ENCODE data around the gene NDUFS8. TPM values are rescaled to one million over a fixed set of nuclear protein-coding genes. Genes with fewer than 3 reads are reported as not detected.
A peak's percentile ranks its signal among the peaks of the same experiment; 100 is the strongest.

Gene NDUFS8
- total RNA-seq, 2 donors from 2014 or later = 150 to 168 TPM

GRCh38 chr11:68004551-68005335, 25.7 kb upstream of the NDUFS8 start:
- 92 to 93% methylated on average over 6 to 12 of the region's 14 CpGs for WGBS, 2 experiments (ENCODE audit: insufficient coverage in 1 of 2, insufficient read length in 1 of 2)
- no peak overlapping the region for H3K9ac ChIP-seq (ENCODE audit: extremely low read depth, low read length, poor library complexity, severe bottlenecking)
- DNase-seq = peak; percentile 67
- H3K27me3 Mint-ChIP-seq (ENCODE audit: insufficient read depth) = peaks cover 8% of the 10 kb centered on the region
- H3K9me3 Mint-ChIP-seq = peaks cover 10% of the 10 kb centered on the region
- peak overlapping the region; percentile 55 for H3K4me3 Mint-ChIP-seq
- peak overlapping the region; percentile 68 for H3K4me3 ChIP-seq (ENCODE audit: low read length)
- H3K9me3 ChIP-seq (ENCODE audit: control insufficient read depth, low read length) = no peaks in the 10 kb centered on the region
- H3K36me3 Mint-ChIP-seq (ENCODE audit: low read depth) = peaks cover 4% of the 10 kb centered on the region
- H3K4me1 ChIP-seq (ENCODE audit: control insufficient read depth, insufficient read depth, low read length) = no peaks in the 10 kb centered on the region
- peaks cover 2% of the 10 kb centered on the region for H3K4me1 Mint-ChIP-seq
- peaks cover 7% of the 10 kb centered on the region for H3K27me3 ChIP-seq (ENCODE audit: control insufficient read depth, insufficient read depth, low read length, poor library complexity, severe bottlenecking)
- H3K27ac ChIP-seq (ENCODE audit: low read depth, low read length) = no peak overlapping the region
- no peak for TF ChIP-seq CTCF (conservative IDR thresholded peaks at IDR 0.05)
- no peak overlapping the region for H3K27ac Mint-ChIP-seq
- H3K36me3 ChIP-seq (ENCODE audit: control insufficient read depth, insufficient read depth, low read length) = no peaks in the 10 kb centered on the region

- H3K9ac ChIP-seq (ENCODE audit: extremely low read depth, low read length, poor library complexity, severe bottlenecking) = no peak overlapping the region
- no peak overlapping the region for H3K4me3 ChIP-seq (ENCODE audit: low read length)
- peak overlapping the region; percentile 38 for H3K27ac ChIP-seq (ENCODE audit: low read depth, low read length)
- H3K9me3 ChIP-seq (ENCODE audit: control insufficient read depth, low read length) = no peaks in the 10 kb centered on the region
- H3K4me3 Mint-ChIP-seq = no peak overlapping the region
- H3K27me3 Mint-ChIP-seq (ENCODE audit: insufficient read depth) = peaks cover 8% of the 10 kb centered on the region
- H3K36me3 ChIP-seq (ENCODE audit: control insufficient read depth, insufficient read depth, low read length) = no peaks in the 10 kb centered on the region
- H3K4me1 ChIP-seq (ENCODE audit: control insufficient read depth, insufficient read depth, low read length) = no peaks in the 10 kb centered on the region
- no peak for DNase-seq
- no peak for TF ChIP-seq CTCF (conservative IDR thresholded peaks at IDR 0.05)
- H3K27ac Mint-ChIP-seq = no peak overlapping the region
- H3K36me3 Mint-ChIP-seq (ENCODE audit: low read depth) = peaks cover 4% of the 10 kb centered on the region
- peaks cover 7% of the 10 kb centered on the region for H3K27me3 ChIP-seq (ENCODE audit: control insufficient read depth, insufficient read depth, low read length, poor library complexity, severe bottlenecking)
- peaks cover 10% of the 10 kb centered on the region for H3K9me3 Mint-ChIP-seq
- H3K4me1 Mint-ChIP-seq = peaks cover 2% of the 10 kb centered on the region
- WGBS, 2 experiments (ENCODE audit: insufficient coverage in 1 of 2, insufficient read length in 1 of 2) = 98% methylated on average over 6 to 7 of the region's 7 CpGs
Observed at GRCh38 chr11:68006606-68007166, 23.8 kb upstream of the NDUFS8 start.

- no peaks in the 10 kb centered on the region for H3K9me3 ChIP-seq (ENCODE audit: control insufficient read depth, low read length)
- Mint-ChIP-seq H3K27ac (no peak overlapping the region), H3K36me3 (ENCODE audit: low read depth) (no peaks in the 10 kb centered on the region), H3K4me3 (no peak overlapping the region), H3K9me3 (peaks cover 10% of the 10 kb centered on the region), H3K27me3 (ENCODE audit: insufficient read depth) (peaks cover 7% of the 10 kb centered on the region), H3K4me1 (peaks cover 2% of the 10 kb centered on the region)
- no peak for DNase-seq
- peaks cover 1% of the 10 kb centered on the region for H3K27me3 ChIP-seq (ENCODE audit: control insufficient read depth, insufficient read depth, low read length, poor library complexity, severe bottlenecking)
- H3K4me3 ChIP-seq (ENCODE audit: low read length) = no peak overlapping the region
- no peaks in the 10 kb centered on the region for H3K4me1 ChIP-seq (ENCODE audit: control insufficient read depth, insufficient read depth, low read length)
- TF ChIP-seq CTCF (conservative IDR thresholded peaks at IDR 0.05) = no peak
- H3K9ac ChIP-seq (ENCODE audit: extremely low read depth, low read length, poor library complexity, severe bottlenecking) = no peak overlapping the region
- H3K27ac ChIP-seq (ENCODE audit: low read depth, low read length) = no peak overlapping the region
- no peaks in the 10 kb centered on the region for H3K36me3 ChIP-seq (ENCODE audit: control insufficient read depth, insufficient read depth, low read length)
- 91 to 93% methylated on average over 6 to 16 of the region's 16 CpGs for WGBS, 2 experiments (ENCODE audit: insufficient coverage in 1 of 2, insufficient read length in 1 of 2)
Observed at GRCh38 chr11:68007498-68008380, 22.7 kb upstream of the NDUFS8 start.
